ENCODE data around the gene AQP12A. TPM values are rescaled to one million over a fixed set of nuclear protein-coding genes. Genes with fewer than 3 reads are reported as not detected.

AQP12A gene
- total RNA-seq, 2 experiments from 2014 or later, result not detected

DNA sequence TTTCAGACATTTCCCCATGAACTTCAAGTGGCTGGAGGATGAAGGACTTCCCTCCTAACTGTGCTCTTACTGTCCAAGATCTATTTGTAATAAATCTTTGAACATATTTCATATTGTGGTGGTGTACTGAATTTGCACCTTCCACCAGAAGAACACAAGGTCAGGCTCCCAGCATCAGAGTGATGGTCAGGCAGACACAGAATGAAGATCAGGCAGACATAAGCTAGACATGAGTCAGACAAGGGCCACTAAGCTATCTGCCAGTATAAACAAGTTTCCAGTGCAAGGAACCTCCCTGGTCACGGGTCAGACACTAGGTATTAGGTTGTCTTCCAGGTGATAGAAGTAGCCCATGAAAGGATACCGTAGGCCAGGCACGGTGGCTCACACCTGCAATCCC lies 29.0 kb upstream of the AQP12A start:
- Mint-ChIP-seq H3K27me3 (peaks cover 52% of the 10 kb centered on the region), H3K4me1 (ENCODE audit: low read depth) (no peaks in the 10 kb centered on the region), H3K27ac (no peak overlapping the region), H3K4me3 (no peak overlapping the region), H3K9me3 (peaks cover 7% of the 10 kb centered on the region), H3K36me3 (ENCODE audit: low read depth) (no peaks in the 10 kb centered on the region)
- peaks cover 5 to 10% of the 10 kb centered on the region in 2 experiments for H3K27me3 ChIP-seq (ENCODE audit: control insufficient read depth in 1 of 2, insufficient read depth in 2 of 2, low read length in 2 of 2)
- intact Hi-C loops (cut with DNase I, micrococcal nuclease), result loop anchor here in 1 of 2 experiments (10.0 kb wide), 1 partner anchor 52 kb away; no protein-coding TSS in a partner anchor
- ATAC-seq (ENCODE audit: poor library complexity), result no peak
- DNase-seq, result no peak
- POLR2A ChIA-PET, result no interaction called here
- no peaks in the 10 kb centered on the region for H3K36me3 ChIP-seq (ENCODE audit: insufficient read depth, low read length)
- no peak overlapping the region for H3K27ac ChIP-seq (ENCODE audit: low read depth in 1 of 2, low read length in 2 of 2)
- CTCF ChIA-PET, result no interaction called here
- TF ChIP-seq, protein P1, sequence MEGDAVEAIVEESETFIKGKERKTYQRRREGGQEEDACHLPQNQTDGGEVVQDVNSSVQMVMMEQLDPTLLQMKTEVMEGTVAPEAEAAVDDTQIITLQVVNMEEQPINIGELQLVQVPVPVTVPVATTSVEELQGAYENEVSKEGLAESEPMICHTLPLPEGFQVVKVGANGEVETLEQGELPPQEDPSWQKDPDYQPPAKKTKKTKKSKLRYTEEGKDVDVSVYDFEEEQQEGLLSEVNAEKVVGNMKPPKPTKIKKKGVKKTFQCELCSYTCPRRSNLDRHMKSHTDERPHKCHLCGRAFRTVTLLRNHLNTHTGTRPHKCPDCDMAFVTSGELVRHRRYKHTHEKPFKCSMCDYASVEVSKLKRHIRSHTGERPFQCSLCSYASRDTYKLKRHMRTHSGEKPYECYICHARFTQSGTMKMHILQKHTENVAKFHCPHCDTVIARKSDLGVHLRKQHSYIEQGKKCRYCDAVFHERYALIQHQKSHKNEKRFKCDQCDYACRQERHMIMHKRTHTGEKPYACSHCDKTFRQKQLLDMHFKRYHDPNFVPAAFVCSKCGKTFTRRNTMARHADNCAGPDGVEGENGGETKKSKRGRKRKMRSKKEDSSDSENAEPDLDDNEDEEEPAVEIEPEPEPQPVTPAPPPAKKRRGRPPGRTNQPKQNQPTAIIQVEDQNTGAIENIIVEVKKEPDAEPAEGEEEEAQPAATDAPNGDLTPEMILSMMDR (IDR thresholded peaks at IDR 0.05), result no peak
- H3K4me1 ChIP-seq (ENCODE audit: insufficient read depth, low read length), result no peaks in the 10 kb centered on the region
- peaks cover 0 to 9% of the 10 kb centered on the region in 2 experiments for H3K9me3 ChIP-seq (ENCODE audit: control insufficient read depth in 1 of 2, insufficient read depth in 1 of 2, low read length in 2 of 2)
- no peak overlapping the region for H3K4me3 ChIP-seq (ENCODE audit: low read length)

DNA sequence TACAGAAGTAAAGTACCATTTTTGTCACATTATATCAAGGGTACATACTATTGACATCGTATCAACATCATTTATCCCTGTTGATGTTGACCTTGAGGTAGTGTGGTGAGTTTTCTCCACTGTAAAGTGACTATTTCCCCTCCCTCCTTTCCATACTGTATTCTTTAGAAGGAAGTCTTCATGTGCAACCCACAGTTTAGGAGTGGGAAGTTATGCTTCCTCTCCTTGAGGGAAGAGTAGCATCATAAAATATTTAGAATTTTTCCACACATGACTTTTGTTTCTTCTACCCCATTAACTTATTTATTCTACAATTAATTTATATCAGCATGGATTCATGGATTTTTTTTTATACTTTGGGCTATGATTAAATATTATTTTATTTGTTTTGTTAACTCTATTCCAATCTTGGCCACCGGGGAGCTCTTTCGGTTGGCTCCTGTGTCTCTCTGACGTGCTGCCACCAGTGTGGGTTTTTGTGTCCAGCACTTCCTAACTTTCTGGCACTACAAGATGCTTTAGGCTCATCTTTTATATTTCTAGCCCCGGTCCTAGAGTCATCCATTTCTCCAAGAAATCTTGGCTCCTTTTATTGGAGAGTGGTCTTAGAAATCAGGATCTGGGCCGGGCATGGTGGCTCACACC lies 28.0 kb upstream of the AQP12A start:
- no peaks in the 10 kb centered on the region for H3K4me1 Mint-ChIP-seq (ENCODE audit: low read depth)
- H3K4me3 Mint-ChIP-seq, result no peak overlapping the region
- Histone ChIP-seq H3K4me3 (ENCODE audit: low read length) (no peak overlapping the region), H3K4me1 (ENCODE audit: insufficient read depth, low read length) (no peaks in the 10 kb centered on the region), H3K27me3 (ENCODE audit: control insufficient read depth in 1 of 2, insufficient read depth in 2 of 2, low read length in 2 of 2) (peaks cover 5 to 10% of the 10 kb centered on the region in 2 experiments), H3K9me3 (ENCODE audit: control insufficient read depth in 1 of 2, insufficient read depth in 1 of 2, low read length in 2 of 2) (peaks cover 0 to 9% of the 10 kb centered on the region in 2 experiments), H3K27ac (ENCODE audit: low read depth in 1 of 2, low read length in 2 of 2) (no peak overlapping the region), H3K36me3 (ENCODE audit: insufficient read depth, low read length) (no peaks in the 10 kb centered on the region)
- no peaks in the 10 kb centered on the region for H3K36me3 Mint-ChIP-seq (ENCODE audit: low read depth)
- no peak overlapping the region for H3K27ac Mint-ChIP-seq
- peaks cover 7% of the 10 kb centered on the region for H3K9me3 Mint-ChIP-seq
- TF ChIP-seq, protein P1 (IDR thresholded peaks at IDR 0.05), result no peak
- ATAC-seq (ENCODE audit: poor library complexity) (no peak), DNase-seq (no peak)
- CTCF ChIA-PET, result no interaction called here
- intact Hi-C loops (cut with DNase I, micrococcal nuclease), result loop anchor here in 1 of 2 experiments (10.0 kb wide), 1 partner anchor 51 kb away; no protein-coding TSS in a partner anchor
- H3K27me3 Mint-ChIP-seq, result peaks cover 61% of the 10 kb centered on the region
- POLR2A ChIA-PET, result no interaction called here

DNA sequence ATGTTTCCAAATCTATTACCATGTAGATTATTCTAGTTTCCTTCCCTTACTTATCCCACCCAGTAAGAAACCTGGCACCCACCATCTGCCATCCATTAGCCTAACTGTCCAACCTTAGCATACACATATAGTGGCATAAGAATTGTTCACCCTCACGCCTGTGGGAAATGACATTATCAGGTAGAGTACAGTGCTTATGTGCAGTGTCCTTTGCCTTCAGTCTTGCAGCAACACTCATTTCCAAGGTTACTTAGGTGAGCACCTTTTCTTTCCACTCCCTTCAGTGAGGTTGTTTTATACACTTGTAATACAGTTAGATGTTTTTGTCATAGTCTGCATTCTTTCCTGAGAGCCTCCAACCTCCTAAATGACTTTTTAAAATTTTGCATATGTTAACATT lies 27.0 kb upstream of the AQP12A start:
- Histone ChIP-seq H3K27me3 (ENCODE audit: control insufficient read depth in 1 of 2, insufficient read depth in 2 of 2, low read length in 2 of 2) (peaks cover 5 to 10% of the 10 kb centered on the region in 2 experiments), H3K4me3 (ENCODE audit: low read length) (no peak overlapping the region), H3K9me3 (ENCODE audit: control insufficient read depth in 1 of 2, insufficient read depth in 1 of 2, low read length in 2 of 2) (peaks cover 0 to 9% of the 10 kb centered on the region in 2 experiments), H3K36me3 (ENCODE audit: insufficient read depth, low read length) (no peaks in the 10 kb centered on the region), H3K27ac (ENCODE audit: low read depth in 1 of 2, low read length in 2 of 2) (no peak overlapping the region), H3K4me1 (ENCODE audit: insufficient read depth, low read length) (no peaks in the 10 kb centered on the region)
- ATAC-seq (ENCODE audit: poor library complexity) (no peak), DNase-seq (no peak)
- CTCF ChIA-PET, result no interaction called here
- H3K27ac Mint-ChIP-seq, result no peak overlapping the region
- H3K4me1 Mint-ChIP-seq (ENCODE audit: low read depth), result no peaks in the 10 kb centered on the region
- POLR2A ChIA-PET, result no interaction called here
- no peak overlapping the region for H3K4me3 Mint-ChIP-seq
- H3K27me3 Mint-ChIP-seq, result peaks cover 57% of the 10 kb centered on the region
- TF ChIP-seq, protein P1 (IDR thresholded peaks at IDR 0.05), result no peak
- no peaks in the 10 kb centered on the region for H3K36me3 Mint-ChIP-seq (ENCODE audit: low read depth)
- H3K9me3 Mint-ChIP-seq, result peaks cover 7% of the 10 kb centered on the region
- intact Hi-C loops (cut with DNase I, micrococcal nuclease), result loop anchor here in 1 of 2 experiments (10.0 kb wide), 1 partner anchor 50 kb away; no protein-coding TSS in a partner anchor
